Nephron progenitor cell (in vitro differentiated cells): ENCODE data around the gene USP17L13.
"Not testable (repeated sequence)": the region's sequence is repeated elsewhere in the genome, so short reads cannot be mapped to it uniquely, and the experiment has no call there.

Experiments used
- DNase-seq: peaks from one replicate; pipeline ENCODE4 v3.0.0; 2021
- H3K27ac Mint-ChIP-seq: 2 replicates; pipeline ENCODE4 v1.8.0; 2021; ENCODE audit warnings: mild to moderate bottlenecking, moderate library complexity, mixed read lengths
- H3K27me3 Mint-ChIP-seq: 2 replicates; pipeline ENCODE4 v1.8.0; 2021; ENCODE audit warnings: mild to moderate bottlenecking, low read depth, mixed read lengths; ENCODE audit not compliant: poor library complexity
- H3K36me3 Mint-ChIP-seq: 2 replicates; pipeline ENCODE4 v1.8.0; 2021; ENCODE audit warnings: low read depth, mixed read lengths
- H3K4me1 Mint-ChIP-seq: 2 replicates; pipeline ENCODE4 v1.8.0; 2021; ENCODE audit warnings: mixed read lengths
- H3K4me3 Mint-ChIP-seq: 2 replicates; pipeline ENCODE4 v1.8.0; 2021; ENCODE audit warnings: mild to moderate bottlenecking, moderate library complexity, mixed read lengths
- H3K9me3 Mint-ChIP-seq: 2 replicates; pipeline ENCODE4 v1.8.0; 2021; ENCODE audit warnings: mild to moderate bottlenecking, moderate library complexity, mixed read lengths

The USP17L13 gene

GRCh38 chr4:9224596-9224995 lies at the start of gene USP17L13:
TSS of gene USP17L13 (plus strand) at chr4:9224896. CDS start at chr4:9224896, 0 bp downstream.
- H3K36me3 Mint-ChIP-seq, H3K4me1 Mint-ChIP-seq, H3K27ac Mint-ChIP-seq, H3K4me3 Mint-ChIP-seq, DNase-seq, H3K9me3 Mint-ChIP-seq, H3K27me3 Mint-ChIP-seq: not testable (repeated sequence)

DNA sequence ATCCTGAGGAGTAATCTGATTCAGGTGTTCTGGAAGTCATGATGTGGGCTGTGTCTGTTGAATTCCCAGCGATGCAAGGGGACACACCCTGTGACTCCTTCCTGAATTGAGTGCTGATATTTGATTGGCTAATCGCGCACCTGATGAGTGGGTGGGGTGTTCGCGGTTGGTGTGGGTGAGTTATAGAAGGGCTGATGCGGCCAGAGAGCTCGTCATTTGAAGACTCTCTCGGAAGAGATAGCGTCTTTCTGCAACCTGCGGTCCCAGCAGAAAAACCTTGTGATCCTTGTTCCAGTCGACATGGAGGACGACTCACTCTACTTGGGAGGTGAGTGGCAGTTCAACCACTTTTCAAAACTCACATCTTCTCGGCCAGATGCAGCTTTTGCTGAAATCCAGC lies 14.3 kb upstream of the USP17L13 start, which contains the start of gene USP17L10:
Gene USP17L10 (plus strand): TSS at position 301 of the 400 bp plus-strand sequence. CDS start 0 bp downstream, at position 301.
- not testable (repeated sequence) for H3K27me3 Mint-ChIP-seq, H3K9me3 Mint-ChIP-seq, H3K4me3 Mint-ChIP-seq, DNase-seq, H3K4me1 Mint-ChIP-seq, H3K36me3 Mint-ChIP-seq, H3K27ac Mint-ChIP-seq

GRCh38 chr4:9214701-9215100 lies 10.0 kb upstream of the USP17L13 start:
- H3K9me3 Mint-ChIP-seq, DNase-seq, H3K27me3 Mint-ChIP-seq, H3K27ac Mint-ChIP-seq, H3K4me1 Mint-ChIP-seq, H3K36me3 Mint-ChIP-seq, H3K4me3 Mint-ChIP-seq: not testable (repeated sequence)

DNA sequence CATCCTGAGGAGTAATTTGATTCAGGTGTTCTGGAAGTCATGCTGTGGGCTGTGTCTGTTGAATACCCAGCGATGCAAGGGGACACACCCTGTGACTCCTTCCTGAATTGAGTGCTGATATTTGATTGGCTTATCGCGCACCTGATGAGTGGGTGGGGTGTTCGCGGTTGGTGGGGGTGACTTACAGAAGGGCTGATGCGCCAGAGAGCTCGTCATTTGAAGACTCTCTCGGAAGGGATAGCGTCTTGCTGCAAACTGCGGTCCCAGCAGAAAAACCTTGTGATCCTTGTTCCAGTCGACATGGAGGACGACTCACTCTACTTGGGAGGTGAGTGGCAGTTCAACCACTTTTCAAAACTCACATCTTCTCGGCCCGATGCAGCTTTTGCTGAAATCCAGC lies 9.6 kb upstream of the USP17L13 start, which contains the start of gene USP17L11:
Gene USP17L11 (plus strand): TSS at position 301 of the 400 bp plus-strand sequence. CDS start 0 bp downstream, at position 301.
- H3K9me3 Mint-ChIP-seq, DNase-seq, H3K4me3 Mint-ChIP-seq, H3K4me1 Mint-ChIP-seq, H3K27me3 Mint-ChIP-seq, H3K27ac Mint-ChIP-seq, H3K36me3 Mint-ChIP-seq: not testable (repeated sequence)

- not testable (repeated sequence) for H3K36me3 Mint-ChIP-seq, H3K27me3 Mint-ChIP-seq, H3K27ac Mint-ChIP-seq, H3K4me3 Mint-ChIP-seq, DNase-seq, H3K4me1 Mint-ChIP-seq, H3K9me3 Mint-ChIP-seq
Measured at GRCh38 chr4:9219852-9220251, 4.8 kb upstream of the USP17L13 start, which contains the start of gene USP17L12. TSS of gene USP17L12 (plus strand) at chr4:9220152. CDS start at chr4:9220152, 0 bp downstream.

GRCh38 chr4:9230249-9230648 lies 5.6 kb downstream of the USP17L13 start:
- not testable (repeated sequence) for H3K9me3 Mint-ChIP-seq, H3K36me3 Mint-ChIP-seq, H3K4me3 Mint-ChIP-seq, H3K27ac Mint-ChIP-seq, H3K4me1 Mint-ChIP-seq, H3K27me3 Mint-ChIP-seq
- DNase-seq, result peak; percentile 0

DNA sequence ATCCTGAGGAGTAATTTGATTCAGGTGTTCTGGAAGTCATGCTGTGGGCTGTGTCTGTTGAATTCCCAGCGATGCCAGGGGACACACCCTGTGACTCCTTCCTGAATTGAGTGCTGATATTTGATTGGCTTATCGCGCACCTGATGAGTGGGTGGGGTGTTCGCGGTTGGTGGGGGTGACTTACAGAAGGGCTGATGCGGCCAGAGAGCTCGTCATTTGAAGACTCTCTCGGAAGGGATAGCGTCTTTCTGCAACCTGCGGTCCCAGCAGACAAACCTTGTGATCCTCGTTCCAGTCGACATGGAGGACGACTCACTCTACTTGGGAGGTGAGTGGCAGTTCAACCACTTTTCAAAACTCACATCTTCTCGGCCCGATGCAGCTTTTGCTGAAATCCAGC lies 9.4 kb downstream of the USP17L13 start, which contains the start of gene USP17L15:
Gene USP17L15 (plus strand): TSS at position 301 of the 400 bp plus-strand sequence. CDS start 0 bp downstream, at position 301.
- not testable (repeated sequence) for H3K36me3 Mint-ChIP-seq, H3K4me1 Mint-ChIP-seq, H3K27me3 Mint-ChIP-seq, H3K9me3 Mint-ChIP-seq, H3K27ac Mint-ChIP-seq, H3K4me3 Mint-ChIP-seq, DNase-seq

DNA sequence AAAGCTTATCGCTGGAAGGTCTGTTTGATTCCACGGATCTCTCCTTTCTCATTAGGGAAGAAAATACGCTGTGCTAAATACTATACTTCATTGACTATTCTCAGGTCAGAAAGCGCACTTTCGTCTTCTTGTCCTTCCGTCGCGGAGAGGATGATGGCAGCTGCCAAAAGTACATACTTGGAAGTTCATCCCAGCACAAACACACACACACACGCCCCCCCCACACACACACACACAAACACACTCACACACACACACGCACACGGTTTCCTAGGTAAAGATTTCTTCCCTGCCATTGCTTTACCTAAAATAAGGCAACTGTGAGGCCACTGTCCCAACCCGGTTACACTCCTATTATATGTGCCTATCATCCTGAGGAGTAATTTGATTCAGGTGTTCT lies 13.8 kb downstream of the USP17L13 start:
- H3K27me3 Mint-ChIP-seq, H3K4me1 Mint-ChIP-seq, H3K4me3 Mint-ChIP-seq, H3K9me3 Mint-ChIP-seq, H3K27ac Mint-ChIP-seq, H3K36me3 Mint-ChIP-seq, DNase-seq: not testable (repeated sequence)

DNA sequence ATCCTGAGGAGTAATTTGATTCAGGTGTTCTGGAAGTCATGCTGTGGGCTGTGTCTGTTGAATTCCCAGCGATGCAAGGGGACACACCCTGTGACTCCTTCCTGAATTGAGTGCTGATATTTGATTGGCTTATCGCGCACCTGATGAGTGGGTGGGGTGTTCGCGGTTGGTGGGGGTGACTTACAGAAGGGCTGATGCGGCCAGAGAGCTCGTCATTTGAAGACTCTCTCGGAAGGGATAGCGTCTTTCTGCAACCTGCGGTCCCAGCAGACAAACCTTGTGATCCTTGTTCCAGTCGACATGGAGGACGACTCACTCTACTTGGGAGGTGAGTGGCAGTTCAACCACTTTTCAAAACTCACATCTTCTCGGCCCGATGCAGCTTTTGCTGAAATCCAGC lies 18.9 kb downstream of the USP17L13 start, which contains the start of gene USP17L17:
Gene USP17L17 (plus strand): TSS at position 301 of the 400 bp plus-strand sequence. CDS start 0 bp downstream, at position 301.
- not testable (repeated sequence) for H3K4me1 Mint-ChIP-seq

DNA sequence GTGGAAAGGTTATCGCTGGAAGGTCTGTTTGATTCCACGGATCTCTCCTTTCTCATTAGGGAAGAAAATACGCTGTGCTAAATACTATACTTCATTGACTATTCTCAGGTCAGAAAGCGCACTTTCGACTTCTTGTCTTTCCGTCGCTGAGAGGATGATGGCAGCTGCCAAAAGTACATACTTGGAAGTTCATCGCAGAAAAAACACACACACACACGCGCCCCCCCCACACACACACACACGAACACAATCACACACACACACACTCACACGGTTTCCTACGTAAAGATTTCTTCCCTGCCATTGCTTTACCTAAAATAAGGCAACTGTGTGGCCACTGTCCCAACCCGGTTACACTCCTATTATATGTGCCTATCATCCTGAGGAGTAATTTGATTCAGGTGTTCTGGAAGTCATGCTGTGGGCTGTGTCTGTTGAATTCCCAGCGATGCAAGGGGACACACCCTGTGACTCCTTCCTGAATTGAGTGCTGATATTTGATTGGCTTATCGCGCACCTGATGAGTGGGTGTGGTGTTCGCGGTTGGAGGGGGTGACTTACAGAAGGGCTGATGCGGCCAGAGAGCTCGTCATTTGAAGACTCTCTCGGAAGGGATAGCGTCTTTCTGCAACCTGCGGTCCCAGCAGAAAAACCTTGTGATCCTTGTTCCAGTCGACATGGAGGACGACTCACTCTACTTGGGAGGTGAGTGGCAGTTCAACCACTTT lies 23.4 kb downstream of the USP17L13 start, which contains the start of gene USP17L18:
Gene USP17L18 (plus strand): TSS at position 678 of the 728 bp plus-strand sequence. CDS start 0 bp downstream, at position 678.
- not testable (repeated sequence) for H3K9me3 Mint-ChIP-seq, H3K27ac Mint-ChIP-seq, H3K4me3 Mint-ChIP-seq, H3K36me3 Mint-ChIP-seq, H3K27me3 Mint-ChIP-seq, DNase-seq, H3K4me1 Mint-ChIP-seq

More for the DNA sequence above, 18.9 kb downstream of the USP17L13 start, which contains the start of gene USP17L17:
- DNase-seq, H3K4me3 Mint-ChIP-seq, H3K9me3 Mint-ChIP-seq, H3K36me3 Mint-ChIP-seq, H3K27ac Mint-ChIP-seq, H3K27me3 Mint-ChIP-seq: not testable (repeated sequence)

DNA sequence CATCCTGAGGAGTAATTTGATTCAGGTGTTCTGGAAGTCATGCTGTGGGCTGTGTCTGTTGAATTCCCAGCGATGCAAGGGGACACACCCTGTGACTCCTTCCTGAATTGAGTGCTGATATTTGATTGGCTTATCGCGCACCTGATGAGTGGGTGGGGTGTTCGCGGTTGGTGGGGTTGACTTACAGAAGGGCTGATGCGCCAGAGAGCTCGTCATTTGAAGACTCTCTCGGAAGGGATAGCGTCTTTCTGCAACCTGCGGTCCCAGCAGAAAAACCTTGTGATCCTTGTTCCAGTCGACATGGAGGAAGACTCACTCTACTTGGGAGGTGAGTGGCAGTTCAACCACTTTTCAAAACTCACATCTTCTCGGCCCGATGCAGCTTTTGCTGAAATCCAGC lies 28.4 kb downstream of the USP17L13 start, which contains the start of gene USP17L19:
Gene USP17L19 (plus strand): TSS at position 301 of the 400 bp plus-strand sequence. CDS start 0 bp downstream, at position 301.
- DNase-seq, H3K4me1 Mint-ChIP-seq, H3K4me3 Mint-ChIP-seq, H3K9me3 Mint-ChIP-seq, H3K27me3 Mint-ChIP-seq, H3K36me3 Mint-ChIP-seq, H3K27ac Mint-ChIP-seq: not testable (repeated sequence)

DNA sequence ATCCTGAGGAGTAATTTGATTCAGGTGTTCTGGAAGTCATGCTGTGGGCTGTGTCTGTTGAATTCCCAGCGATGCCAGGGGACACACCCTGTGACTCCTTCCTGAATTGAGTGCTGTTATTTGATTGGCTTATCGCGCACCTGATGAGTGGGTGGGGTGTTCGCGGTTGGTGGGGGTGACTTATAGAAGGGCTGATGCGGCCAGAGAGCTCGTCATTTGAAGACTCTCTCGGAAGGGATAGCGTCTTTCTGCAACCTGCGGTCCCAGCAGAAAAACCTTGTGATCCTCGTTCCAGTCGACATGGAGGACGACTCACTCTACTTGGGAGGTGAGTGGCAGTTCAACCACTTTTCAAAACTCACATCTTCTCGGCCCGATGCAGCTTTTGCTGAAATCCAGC lies 33.1 kb downstream of the USP17L13 start, which contains the start of gene USP17L20:
Gene USP17L20 (plus strand): TSS at position 301 of the 400 bp plus-strand sequence. CDS start 0 bp downstream, at position 301.
- not testable (repeated sequence) for H3K4me1 Mint-ChIP-seq, H3K9me3 Mint-ChIP-seq, H3K36me3 Mint-ChIP-seq, H3K27me3 Mint-ChIP-seq, H3K27ac Mint-ChIP-seq, H3K4me3 Mint-ChIP-seq, DNase-seq

DNA sequence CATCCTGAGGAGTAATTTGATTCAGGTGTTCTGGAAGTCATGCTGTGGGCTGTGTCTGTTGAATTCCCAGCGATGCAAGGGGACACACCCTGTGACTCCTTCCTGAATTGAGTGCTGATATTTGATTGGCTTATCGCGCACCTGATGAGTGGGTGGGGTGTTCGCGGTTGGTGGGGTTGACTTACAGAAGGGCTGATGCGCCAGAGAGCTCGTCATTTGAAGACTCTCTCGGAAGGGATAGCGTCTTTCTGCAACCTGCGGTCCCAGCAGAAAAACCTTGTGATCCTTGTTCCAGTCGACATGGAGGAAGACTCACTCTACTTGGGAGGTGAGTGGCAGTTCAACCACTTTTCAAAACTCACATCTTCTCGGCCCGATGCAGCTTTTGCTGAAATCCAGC lies 37.9 kb downstream of the USP17L13 start, which contains the start of gene USP17L21:
Gene USP17L21 (plus strand): TSS at position 301 of the 400 bp plus-strand sequence. CDS start 0 bp downstream, at position 301.
- H3K4me3 Mint-ChIP-seq, H3K4me1 Mint-ChIP-seq, H3K9me3 Mint-ChIP-seq, H3K27ac Mint-ChIP-seq, H3K27me3 Mint-ChIP-seq, DNase-seq, H3K36me3 Mint-ChIP-seq: not testable (repeated sequence)

GRCh38 chr4:9267319-9267718 lies 42.6 kb downstream of the USP17L13 start, which contains the start of gene USP17L22:
TSS of gene USP17L22 (plus strand) at chr4:9267619. CDS start at chr4:9267619, 0 bp downstream.
- H3K9me3 Mint-ChIP-seq, H3K4me1 Mint-ChIP-seq, H3K27ac Mint-ChIP-seq, H3K36me3 Mint-ChIP-seq, H3K4me3 Mint-ChIP-seq, H3K27me3 Mint-ChIP-seq, DNase-seq: not testable (repeated sequence)
